ENCODE data around the gene RAB11B. TPM values are rescaled to one million over a fixed set of nuclear protein-coding genes. Genes with fewer than 3 reads are reported as not detected.
"Not testable (repeated sequence)": the region's sequence is repeated elsewhere in the genome, so short reads cannot be mapped to it uniquely, and the experiment has no call there.

RAB11B gene
- total RNA-seq, 4 donors from 2014 or later: 40.6 to 125 (median 56.8) TPM

GRCh38 chr19:8403820-8404109, 13.6 kb downstream of the RAB11B start:
- no peak for TF ChIP-seq POLR2A (IDR thresholded peaks at IDR 0.05)
- TF ChIP-seq, protein P1, sequence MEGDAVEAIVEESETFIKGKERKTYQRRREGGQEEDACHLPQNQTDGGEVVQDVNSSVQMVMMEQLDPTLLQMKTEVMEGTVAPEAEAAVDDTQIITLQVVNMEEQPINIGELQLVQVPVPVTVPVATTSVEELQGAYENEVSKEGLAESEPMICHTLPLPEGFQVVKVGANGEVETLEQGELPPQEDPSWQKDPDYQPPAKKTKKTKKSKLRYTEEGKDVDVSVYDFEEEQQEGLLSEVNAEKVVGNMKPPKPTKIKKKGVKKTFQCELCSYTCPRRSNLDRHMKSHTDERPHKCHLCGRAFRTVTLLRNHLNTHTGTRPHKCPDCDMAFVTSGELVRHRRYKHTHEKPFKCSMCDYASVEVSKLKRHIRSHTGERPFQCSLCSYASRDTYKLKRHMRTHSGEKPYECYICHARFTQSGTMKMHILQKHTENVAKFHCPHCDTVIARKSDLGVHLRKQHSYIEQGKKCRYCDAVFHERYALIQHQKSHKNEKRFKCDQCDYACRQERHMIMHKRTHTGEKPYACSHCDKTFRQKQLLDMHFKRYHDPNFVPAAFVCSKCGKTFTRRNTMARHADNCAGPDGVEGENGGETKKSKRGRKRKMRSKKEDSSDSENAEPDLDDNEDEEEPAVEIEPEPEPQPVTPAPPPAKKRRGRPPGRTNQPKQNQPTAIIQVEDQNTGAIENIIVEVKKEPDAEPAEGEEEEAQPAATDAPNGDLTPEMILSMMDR (IDR thresholded peaks at IDR 0.05): no peak
- H3K4me3 ChIP-seq (ENCODE audit: low read depth, poor library complexity, severe bottlenecking): no peak overlapping the region
- intact Hi-C loops (cut with DNase I; ENCODE audit: low total_unique reads): no loop called here
- no peak for DNase-seq (ENCODE audit: low spot score in 2 of 2)
- WGBS, 2 donors: 86 to 89% methylated on average over 19 to 24 of the region's 24 CpGs

DNA sequence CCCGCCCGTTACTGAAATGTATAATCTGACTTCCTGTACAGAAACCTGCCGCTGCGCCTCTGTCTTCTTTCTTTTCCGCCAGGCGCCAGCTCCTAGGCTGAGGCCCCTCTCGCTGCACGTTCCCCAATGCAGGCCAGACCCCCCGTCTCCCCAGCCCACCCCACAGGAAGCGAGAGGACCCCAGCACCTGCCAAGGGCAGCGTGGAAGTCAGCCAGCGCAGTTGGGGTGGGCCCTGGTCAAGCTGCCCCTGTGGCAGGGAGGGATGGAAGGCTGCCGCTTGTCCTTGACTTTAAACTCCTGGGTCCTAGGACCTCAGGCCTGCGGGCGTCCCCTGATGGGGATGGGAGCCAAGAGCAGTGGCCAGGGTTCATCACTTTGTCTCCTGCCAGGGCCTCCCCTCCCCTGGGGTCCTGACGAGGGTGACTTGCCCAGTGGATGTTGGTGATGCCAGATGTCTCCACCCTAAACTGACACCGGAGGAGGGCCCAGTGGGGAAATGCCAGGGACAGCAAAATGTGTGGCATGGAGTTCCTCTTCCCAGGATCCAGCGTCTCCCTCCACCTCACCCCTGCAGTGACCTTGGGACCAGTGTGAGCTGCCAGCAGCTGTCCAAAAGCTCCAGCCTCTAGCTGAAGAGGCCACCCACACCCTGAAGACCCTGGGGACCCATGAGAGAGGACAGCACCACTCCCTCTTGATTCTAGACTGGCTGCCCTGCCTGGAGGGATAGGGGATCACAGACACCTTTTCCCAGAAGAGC, 14.4 kb downstream of the RAB11B start:
- no peak overlapping the region for H3K4me3 ChIP-seq (ENCODE audit: low read depth, poor library complexity, severe bottlenecking)
- 81 to 89% methylated on average over 18 of the region's 18 CpGs for WGBS, 2 donors
- TF ChIP-seq, protein P1 (IDR thresholded peaks at IDR 0.05): no peak
- TF ChIP-seq POLR2A (IDR thresholded peaks at IDR 0.05): no peak
- intact Hi-C loops (cut with DNase I; ENCODE audit: low total_unique reads): no loop called here
- DNase-seq (ENCODE audit: low spot score in 2 of 2): no peak

DNA sequence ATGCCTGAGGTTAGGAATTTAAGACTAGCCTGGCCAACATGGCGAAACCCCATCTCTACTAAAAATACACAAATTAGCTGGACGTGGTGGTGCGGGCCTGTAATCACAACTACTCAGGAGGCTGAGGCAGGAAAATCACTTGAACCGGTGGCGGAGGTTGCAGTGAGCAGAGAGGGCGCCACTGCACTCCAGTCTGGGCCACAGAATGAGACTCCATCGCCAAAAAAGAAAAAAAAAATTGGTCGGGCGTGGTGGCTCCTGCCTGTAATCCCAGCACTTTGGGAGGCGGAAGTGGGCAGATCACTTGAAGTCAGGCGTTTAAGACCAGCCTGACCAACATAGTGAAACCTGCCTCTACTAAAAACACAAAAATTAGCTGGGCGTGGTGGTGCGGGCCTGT, 20.6 kb downstream of the RAB11B start:
- DNase-seq (ENCODE audit: low spot score in 2 of 2); intact Hi-C loops (cut with DNase I; ENCODE audit: low total_unique reads); H3K4me3 ChIP-seq (ENCODE audit: low read depth, poor library complexity, severe bottlenecking): not testable (repeated sequence)
- WGBS, 2 donors: 83 to 84% methylated on average over 13 of the region's 13 CpGs

DNA sequence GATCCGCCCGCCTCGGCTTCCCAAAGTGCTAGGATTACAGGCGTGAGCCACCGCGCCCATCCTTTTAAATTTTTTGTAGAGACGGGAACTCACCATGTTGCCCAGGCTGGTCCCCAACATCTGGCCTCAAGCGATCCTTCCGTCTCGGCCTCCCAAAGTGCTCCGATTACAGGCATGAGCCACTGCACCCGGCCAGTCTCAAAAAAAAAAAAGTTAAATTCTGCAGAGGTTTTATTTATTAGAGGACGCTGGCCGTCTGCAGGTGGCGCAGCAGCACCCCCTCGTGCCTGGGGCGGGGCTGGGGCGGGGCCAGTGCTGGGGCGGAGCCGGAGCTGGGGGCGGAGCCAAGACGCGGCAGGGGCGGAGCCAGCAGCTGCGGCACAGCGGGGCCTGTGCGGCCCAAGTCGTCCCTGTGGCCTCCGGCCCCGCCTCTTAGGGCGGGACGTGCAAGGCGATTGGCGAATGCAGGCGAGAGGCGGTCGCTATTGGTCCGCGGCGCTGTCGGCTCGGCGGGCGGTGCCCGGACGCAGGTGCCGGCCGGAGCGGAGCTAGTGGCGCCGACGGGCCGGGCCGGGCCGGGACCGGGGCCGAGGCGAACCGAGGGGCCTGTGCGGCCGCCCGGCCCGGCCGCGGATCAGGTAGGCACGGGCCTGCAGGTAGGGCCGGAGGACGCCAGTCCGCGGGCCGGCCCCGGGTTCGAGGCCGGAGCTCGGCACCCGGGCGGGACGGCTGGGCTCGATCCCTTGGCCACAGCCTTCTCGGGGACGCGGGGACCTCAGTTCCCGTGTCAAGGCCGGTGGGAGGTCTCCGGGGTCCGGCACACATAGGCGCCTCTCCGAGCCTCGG, 22.8 kb downstream of the RAB11B start, which contains the start of gene MARCHF2:
MARCHF2 (plus strand) TSS at position 523 of the 846 bp plus-strand sequence. CDS start 8,536 bp downstream, outside the sequence.
- DNase-seq (ENCODE audit: low spot score in 2 of 2): peak; percentile 94 to 99
- WGBS, 2 donors: 6 to 15% methylated on average over 22 to 63 of the region's 89 CpGs
- peak within 1 kb of the TSS; percentile 77 for H3K4me3 ChIP-seq (ENCODE audit: low read depth, poor library complexity, severe bottlenecking)
- TF ChIP-seq POLR2A (IDR thresholded peaks at IDR 0.05): no peak
- TF ChIP-seq, protein P1 (IDR thresholded peaks at IDR 0.05): no peak
- intact Hi-C loops (cut with DNase I; ENCODE audit: low total_unique reads): no loop called here

DNA sequence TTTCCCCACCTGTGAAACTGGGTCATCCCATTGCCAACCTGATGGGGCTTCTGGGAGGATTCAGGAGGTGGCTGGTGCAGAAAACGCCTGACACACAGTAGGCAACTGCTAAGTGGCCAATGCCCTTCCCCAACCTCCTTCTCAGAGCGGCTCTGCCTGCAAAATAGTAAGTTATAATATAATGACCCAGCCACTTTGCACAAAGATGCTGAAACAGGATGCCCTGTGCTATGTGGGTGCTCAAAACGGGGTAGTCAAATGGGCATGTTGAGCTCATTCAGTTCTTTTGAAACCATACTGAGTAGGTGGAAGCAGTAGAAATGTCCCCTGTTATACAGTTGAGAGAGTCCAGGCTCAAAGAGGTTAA, 23.5 kb downstream of the RAB11B start:
- TF ChIP-seq POLR2A (IDR thresholded peaks at IDR 0.05): no peak
- TF ChIP-seq, protein P1 (IDR thresholded peaks at IDR 0.05): no peak
- 16 to 17% methylated on average over 3 of the region's 3 CpGs for whole genome bisulfite sequencing, 2 donors
- DNase-seq (ENCODE audit: low spot score in 2 of 2): no peak
- H3K4me3 ChIP-seq (ENCODE audit: low read depth, poor library complexity, severe bottlenecking): peak overlapping the region; percentile 77
- intact Hi-C loops (cut with DNase I; ENCODE audit: low total_unique reads): no loop called here

DNA sequence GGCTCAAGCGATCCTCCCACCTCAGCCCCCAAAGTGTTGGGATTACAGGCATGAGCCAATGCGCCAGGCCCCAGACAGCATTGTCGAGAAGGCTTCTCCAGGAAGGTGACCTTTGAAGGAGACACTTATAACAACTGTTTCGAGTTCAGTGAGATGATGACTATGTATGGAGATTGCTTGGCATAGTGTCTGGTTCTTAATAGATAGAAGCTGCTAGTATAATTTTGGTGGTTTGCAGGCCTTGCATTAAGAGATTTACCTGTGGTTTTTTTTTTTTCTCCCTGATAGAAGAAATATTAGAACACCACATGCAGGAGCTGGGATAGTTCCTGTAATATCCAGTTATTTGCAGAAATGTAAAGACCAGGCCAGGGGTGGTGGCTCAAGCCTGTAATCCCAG, 26.6 kb downstream of the RAB11B start:
- no peak overlapping the region for H3K4me3 ChIP-seq (ENCODE audit: low read depth, poor library complexity, severe bottlenecking)
- DNase-seq (ENCODE audit: low spot score in 2 of 2): no peak
- intact Hi-C loops (cut with DNase I; ENCODE audit: low total_unique reads): loop anchor here (5.0 kb wide), 1 partner anchor 156 kb away; no protein-coding TSS in a partner anchor
- WGBS, 2 donors: 73 to 85% methylated on average over 4 of the region's 4 CpGs
- TF ChIP-seq POLR2A (IDR thresholded peaks at IDR 0.05): no peak
